VCaP (cell line): ENCODE measurements around the gene TMEM242.

Source experiments
- H3K27ac ChIP-seq: fragments of 450-650 bp; 2 replicates; pipeline ENCODE4 v1.5.1; 2017
- TF ChIP-seq, protein P1 (sequence below): fragments of 450-650 bp; conservative IDR thresholded peaks from 2 replicates; pipeline ENCODE4 v1.5.1; 2017; ENCODE audit warnings: mild to moderate bottlenecking, moderate library complexity

TMEM242 gene

DNA sequence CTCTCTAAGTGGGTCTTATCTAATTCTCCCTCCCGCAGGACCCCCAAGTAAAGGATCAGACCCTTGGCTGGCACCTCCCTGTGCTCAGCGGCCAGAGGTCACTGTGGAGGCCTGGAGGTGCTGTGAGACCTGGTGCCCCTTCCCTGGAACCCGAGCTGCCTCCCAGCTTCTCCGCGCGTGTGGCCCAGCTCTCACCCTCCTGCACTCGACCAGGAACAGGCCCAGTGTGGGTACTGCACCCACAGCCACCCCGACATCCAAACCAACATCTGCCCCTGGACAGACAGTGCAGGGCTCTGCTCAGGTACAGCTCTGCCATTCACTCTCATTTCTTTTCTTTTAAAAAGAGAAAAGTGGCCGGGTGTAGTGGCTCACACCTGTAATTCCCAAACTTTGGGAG is 42.4 kb downstream of the TMEM242 start:
- TF ChIP-seq, protein P1, sequence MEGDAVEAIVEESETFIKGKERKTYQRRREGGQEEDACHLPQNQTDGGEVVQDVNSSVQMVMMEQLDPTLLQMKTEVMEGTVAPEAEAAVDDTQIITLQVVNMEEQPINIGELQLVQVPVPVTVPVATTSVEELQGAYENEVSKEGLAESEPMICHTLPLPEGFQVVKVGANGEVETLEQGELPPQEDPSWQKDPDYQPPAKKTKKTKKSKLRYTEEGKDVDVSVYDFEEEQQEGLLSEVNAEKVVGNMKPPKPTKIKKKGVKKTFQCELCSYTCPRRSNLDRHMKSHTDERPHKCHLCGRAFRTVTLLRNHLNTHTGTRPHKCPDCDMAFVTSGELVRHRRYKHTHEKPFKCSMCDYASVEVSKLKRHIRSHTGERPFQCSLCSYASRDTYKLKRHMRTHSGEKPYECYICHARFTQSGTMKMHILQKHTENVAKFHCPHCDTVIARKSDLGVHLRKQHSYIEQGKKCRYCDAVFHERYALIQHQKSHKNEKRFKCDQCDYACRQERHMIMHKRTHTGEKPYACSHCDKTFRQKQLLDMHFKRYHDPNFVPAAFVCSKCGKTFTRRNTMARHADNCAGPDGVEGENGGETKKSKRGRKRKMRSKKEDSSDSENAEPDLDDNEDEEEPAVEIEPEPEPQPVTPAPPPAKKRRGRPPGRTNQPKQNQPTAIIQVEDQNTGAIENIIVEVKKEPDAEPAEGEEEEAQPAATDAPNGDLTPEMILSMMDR, result no peak

DNA sequence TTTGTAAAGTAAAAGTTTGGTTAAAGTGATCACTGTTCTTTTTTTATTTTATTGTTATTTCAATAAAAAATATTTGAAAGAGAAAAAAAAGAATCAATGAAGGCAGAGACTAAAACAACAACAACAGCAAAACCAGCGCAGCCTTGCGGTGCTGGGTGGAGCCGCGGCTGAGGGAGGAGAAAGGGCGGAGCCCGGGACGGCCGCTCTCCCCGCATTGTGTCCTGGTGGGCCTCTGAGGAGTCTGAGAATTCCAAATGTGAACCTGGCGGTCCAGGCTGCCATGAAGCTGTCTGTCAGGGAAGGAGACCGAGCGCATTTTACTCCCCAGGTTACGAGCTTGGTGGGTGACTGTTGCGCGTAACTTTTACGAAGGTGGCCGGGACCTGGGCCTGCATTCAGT is 43.2 kb downstream of the TMEM242 start:
- no peak overlapping the region for H3K27ac ChIP-seq
- TF ChIP-seq, protein P1, result no peak

More for the DNA sequence above, 42.4 kb downstream of the TMEM242 start:
- no peak overlapping the region for H3K27ac ChIP-seq

DNA sequence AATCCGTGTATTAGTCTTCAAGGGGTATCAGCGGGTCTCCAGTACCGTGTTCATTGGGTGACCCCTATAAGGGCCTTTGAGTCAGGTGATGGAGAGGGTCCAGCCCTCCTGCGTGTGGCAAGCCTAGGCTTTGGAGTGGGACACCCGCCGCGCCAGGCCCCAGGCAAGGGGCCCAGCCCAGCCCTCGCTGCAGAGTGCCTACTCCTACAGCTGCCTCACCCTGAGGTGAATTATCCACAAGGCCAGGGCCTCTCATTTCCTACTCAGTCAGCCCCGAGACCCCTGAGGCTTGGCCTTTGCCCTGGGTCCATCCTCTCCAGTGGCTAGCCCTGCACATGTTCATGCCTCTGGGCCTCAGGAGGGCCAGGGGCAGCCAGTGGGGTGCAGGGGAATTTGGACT is 45.1 kb downstream of the TMEM242 start:
- no peak overlapping the region for H3K27ac ChIP-seq
- TF ChIP-seq, protein P1, result no peak

DNA sequence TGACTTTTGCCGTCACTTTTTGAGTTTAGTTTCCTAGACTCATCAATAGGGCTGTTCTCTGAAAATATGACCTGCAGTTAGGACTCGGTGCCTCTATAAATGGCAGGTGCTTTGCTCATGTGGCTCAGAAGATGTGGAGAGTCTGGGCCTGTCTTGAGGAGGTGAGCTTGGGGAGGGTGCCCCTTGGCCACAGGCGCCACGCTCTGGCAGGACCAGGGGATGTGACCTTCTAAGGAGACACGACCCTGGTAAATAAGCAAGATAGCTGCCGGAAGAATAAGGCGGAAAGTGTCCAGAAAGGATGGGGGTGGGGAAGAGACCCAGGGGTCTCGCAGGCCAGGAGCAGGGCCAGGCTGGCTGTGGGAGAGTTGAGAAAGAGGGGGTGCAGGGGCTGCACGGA is 46.6 kb downstream of the TMEM242 start:
- TF ChIP-seq, protein P1, result no peak
- no peak overlapping the region for H3K27ac ChIP-seq

DNA sequence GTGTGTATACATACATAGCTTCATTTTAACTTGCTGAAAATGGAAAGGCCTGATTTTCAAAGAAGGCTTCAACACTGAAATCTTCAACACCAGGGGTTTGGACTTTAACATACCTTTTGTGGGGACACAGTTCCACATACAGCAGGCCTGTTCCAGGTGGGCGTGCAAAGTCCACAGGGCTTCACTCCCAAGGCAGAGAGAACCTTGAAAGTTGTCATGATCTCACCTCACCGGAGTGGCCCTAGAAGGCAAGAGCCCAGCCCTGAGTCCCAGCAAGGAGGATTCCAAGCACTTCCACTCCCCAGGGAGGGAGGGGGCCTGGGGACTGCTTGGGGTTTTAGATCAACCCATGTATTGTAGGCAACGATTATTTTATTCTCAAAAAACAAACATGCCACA is 47.2 kb downstream of the TMEM242 start:
- TF ChIP-seq, protein P1, result no peak
- no peak overlapping the region for H3K27ac ChIP-seq

DNA sequence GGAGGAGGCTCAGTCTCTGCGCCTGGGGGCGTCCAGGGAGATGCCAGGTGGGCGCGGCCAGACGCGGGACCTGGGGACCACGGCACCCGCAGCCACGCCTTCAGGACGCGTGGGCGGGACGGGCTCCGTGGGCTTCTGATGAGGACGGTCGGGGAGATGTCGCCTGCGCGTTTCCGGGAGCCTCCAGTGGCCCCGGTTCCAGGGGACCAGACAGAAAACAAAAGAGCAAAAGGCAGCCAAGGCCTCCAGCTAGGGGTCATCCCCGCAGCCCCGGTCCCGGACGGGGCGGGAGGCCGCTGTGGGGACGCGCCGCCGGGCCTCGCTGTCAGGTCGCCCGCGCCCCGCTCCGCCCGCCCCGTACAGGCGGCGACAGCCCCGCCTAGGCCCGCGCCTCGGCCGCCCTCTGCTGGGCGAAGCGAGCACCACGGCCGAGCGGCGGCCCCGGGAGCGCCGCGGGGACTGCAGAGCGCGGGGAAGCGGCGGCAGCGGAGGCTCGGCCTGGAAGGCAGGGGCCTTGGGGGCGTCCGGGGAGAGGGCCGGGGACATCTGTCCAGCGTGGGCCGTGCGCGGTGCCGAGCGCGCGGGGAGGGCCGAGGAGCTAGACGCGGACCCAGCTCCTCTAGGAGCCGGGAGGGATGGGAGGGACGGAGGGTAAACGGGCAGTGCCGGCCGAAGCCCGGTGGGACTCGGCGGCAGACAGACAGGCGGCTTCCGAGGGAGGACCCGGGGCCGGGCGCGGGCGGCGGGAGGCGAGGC is 48.7 kb downstream of the TMEM242 start:
- peak overlapping the region; percentile 67 for H3K27ac ChIP-seq

DNA sequence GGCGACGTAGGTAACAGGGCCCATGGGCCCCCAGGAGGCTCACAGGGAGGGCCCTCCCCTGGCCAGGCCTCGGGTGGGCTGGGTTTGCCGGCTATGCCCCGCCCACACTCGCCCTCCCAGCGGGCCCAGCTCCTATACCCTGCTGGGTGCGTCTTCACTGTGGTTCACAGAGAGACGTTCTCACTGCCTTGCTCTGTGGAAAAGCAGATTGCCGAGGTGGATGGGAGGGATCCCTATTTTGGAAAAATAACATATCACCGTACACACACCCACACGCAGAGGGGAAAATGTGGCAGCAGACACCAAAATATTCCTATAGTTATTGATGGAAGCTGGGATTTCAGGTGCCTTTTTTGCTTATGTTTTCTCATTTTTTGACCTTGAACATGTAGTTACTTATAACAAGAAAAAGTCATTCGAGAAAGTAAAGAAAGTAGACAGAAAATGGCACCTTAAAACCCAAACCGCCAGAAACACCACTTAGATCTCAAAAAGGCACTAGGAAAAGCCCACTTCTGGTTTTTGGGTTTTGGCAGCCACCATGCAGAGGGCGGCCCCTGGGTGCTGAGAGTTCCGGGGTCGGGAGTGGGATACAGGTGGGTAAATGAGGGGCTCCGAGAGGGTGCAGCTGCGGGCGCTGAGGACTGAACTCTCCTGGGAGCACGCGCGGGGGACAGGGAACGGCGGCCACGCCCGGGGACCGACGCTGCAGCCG is 49.4 kb downstream of the TMEM242 start:
- peak overlapping the region; percentile 67 for H3K27ac ChIP-seq

More for the DNA sequence above, 48.7 kb downstream of the TMEM242 start:
- TF ChIP-seq, protein P1, result peak; percentile 95

More for the DNA sequence above, 49.4 kb downstream of the TMEM242 start:
- TF ChIP-seq, protein P1, result no peak
